Measurements from ENCODE around the gene FBXL14. TPM values are rescaled to one million over a fixed set of nuclear protein-coding genes. Genes with fewer than 3 reads are reported as not detected.

Gene FBXL14
- total RNA-seq, 6 donors from 2014 or later, result 8.5 to 22.0 (median 14.4) TPM

DNA sequence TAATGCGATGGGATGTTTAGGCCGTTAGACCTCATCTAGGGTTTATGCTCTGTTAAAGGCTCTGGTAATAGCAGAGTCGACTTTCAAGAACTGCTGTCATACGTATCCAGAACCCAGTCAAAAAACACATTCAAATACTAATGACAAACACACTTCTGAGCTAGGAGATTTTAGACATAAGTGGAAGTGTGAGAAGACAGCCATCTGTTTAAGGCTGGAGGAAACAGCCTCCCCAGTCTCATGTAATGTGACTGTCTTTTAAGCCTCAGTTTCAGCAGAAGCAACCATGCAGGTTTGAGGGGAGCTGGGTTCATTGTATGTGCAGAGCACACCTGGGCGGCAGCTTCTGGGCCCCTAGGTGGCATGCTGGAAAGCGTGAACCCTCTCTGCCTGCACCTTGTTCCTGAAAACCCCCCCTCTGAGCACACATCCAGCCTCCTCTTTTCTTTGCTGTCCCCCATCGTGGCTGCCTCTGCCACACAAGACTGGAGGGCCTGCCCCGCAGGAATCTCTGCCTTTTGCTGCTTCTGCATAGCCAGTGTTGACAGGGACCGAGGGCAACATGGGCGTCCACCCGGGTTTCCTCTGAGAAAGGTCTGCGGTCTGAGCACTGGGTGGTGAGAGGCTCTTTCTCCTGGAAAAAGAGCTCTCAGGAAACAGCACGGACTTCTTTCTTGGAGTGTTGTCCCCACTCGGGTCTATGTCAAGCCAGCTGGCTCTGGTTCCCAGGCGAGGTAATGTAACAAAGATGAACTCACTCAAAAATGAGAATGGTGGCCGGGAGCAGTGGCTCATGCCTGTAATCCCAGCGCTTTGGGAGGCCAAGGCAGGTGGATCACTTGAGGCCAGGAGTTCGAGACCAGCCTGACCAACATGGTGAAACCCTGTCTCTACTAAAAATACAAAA is 46.2 kb upstream of the FBXL14 start:
- no peaks in the 10 kb centered on the region for H3K27me3 ChIP-seq
- peaks cover 5 to 12% (median 9%) of the 10 kb centered on the region in 4 donors for H3K4me1 ChIP-seq
- DNase-seq (no peak), ATAC-seq (ENCODE audit: low FRiP score in 2 of 2) (no peak)
- 84 to 85% methylated on average over 18 of the region's 18 CpGs for WGBS, 2 donors
- TF ChIP-seq CTCF (IDR thresholded peaks at IDR 0.05), result no peak
- no peak for TF ChIP-seq EP300 (IDR thresholded peaks at IDR 0.05)
- no peak for TF ChIP-seq POLR2A (IDR thresholded peaks at IDR 0.05)
- no peak for TF ChIP-seq POLR2AphosphoS5 (IDR thresholded peaks at IDR 0.05)
- peaks cover 0 to 3% (median 0%) of the 10 kb centered on the region in 4 donors for H3K36me3 ChIP-seq
- H3K27ac ChIP-seq, result no peak overlapping the region
- no peak overlapping the region for H3K4me3 ChIP-seq
- no peaks in the 10 kb centered on the region for H3K9me3 ChIP-seq

GRCh38 chr12:1639538-1639937 is 45.2 kb upstream of the FBXL14 start:
- Histone ChIP-seq H3K36me3 (peaks cover 0 to 3% (median 0%) of the 10 kb centered on the region in 4 donors), H3K9me3 (no peaks in the 10 kb centered on the region), H3K4me3 (peak overlapping the region in 1 of 4 donors; percentile 25), H3K27me3 (no peaks in the 10 kb centered on the region), H3K27ac (no peak overlapping the region), H3K4me1 (peaks cover 4 to 16% (median 12%) of the 10 kb centered on the region in 4 donors)
- WGBS, 2 donors, result 71 to 86% methylated on average over 40 of the region's 40 CpGs
- peak in 1 of 2 donors; percentile 87 for DNase-seq
- TF ChIP-seq EP300 (IDR thresholded peaks at IDR 0.05) (no peak), POLR2A (IDR thresholded peaks at IDR 0.05) (no peak), POLR2AphosphoS5 (IDR thresholded peaks at IDR 0.05) (no peak), CTCF (IDR thresholded peaks at IDR 0.05) (no peak)
- ATAC-seq (ENCODE audit: low FRiP score in 2 of 2), result peak; percentile 29 to 54

- Histone ChIP-seq H3K9me3 (no peaks in the 10 kb centered on the region), H3K27me3 (no peaks in the 10 kb centered on the region), H3K4me1 (peaks cover 4 to 16% (median 12%) of the 10 kb centered on the region in 4 donors), H3K27ac (no peak overlapping the region), H3K4me3 (no peak overlapping the region), H3K36me3 (peaks cover 0 to 3% (median 0%) of the 10 kb centered on the region in 4 donors)
- TF ChIP-seq CTCF (IDR thresholded peaks at IDR 0.05) (no peak), POLR2AphosphoS5 (IDR thresholded peaks at IDR 0.05) (no peak), EP300 (IDR thresholded peaks at IDR 0.05) (no peak), POLR2A (IDR thresholded peaks at IDR 0.05) (no peak)
- no peak for DNase-seq
- 72 to 79% methylated on average over 5 of the region's 5 CpGs for WGBS, 2 donors
- no peak for ATAC-seq (ENCODE audit: low FRiP score in 2 of 2)
Measured at GRCh38 chr12:1638203-1638602, 43.8 kb upstream of the FBXL14 start.

- no peaks in the 10 kb centered on the region for H3K9me3 ChIP-seq
- ATAC-seq (ENCODE audit: low FRiP score in 2 of 2) (no peak), DNase-seq (no peak)
- no peak overlapping the region for H3K27ac ChIP-seq
- no peaks in the 10 kb centered on the region for H3K27me3 ChIP-seq
- H3K4me1 ChIP-seq, result peaks cover 9 to 25% (median 17%) of the 10 kb centered on the region in 4 donors
- WGBS, 2 donors, result 63 to 83% methylated on average over 11 of the region's 11 CpGs
- peaks cover 0 to 3% (median 0%) of the 10 kb centered on the region in 4 donors for H3K36me3 ChIP-seq
- no peak overlapping the region for H3K4me3 ChIP-seq
- TF ChIP-seq CTCF (IDR thresholded peaks at IDR 0.05), result no peak
- TF ChIP-seq EP300 (IDR thresholded peaks at IDR 0.05), result no peak
- TF ChIP-seq POLR2AphosphoS5 (IDR thresholded peaks at IDR 0.05), result no peak
- TF ChIP-seq POLR2A (IDR thresholded peaks at IDR 0.05), result no peak
Measured at GRCh38 chr12:1635301-1636095, 41.1 kb upstream of the FBXL14 start.

Measured in upper lobe of left lung (tissue), 6 donors.